ENCODE measurements around the gene NET1. TPM values are rescaled to one million over a fixed set of nuclear protein-coding genes. Genes with fewer than 3 reads are reported as not detected.
A peak's percentile ranks its signal among the peaks of the same experiment; 100 is the strongest.

The NET1 gene
- total RNA-seq, 4 donors from 2014 or later = 272 to 430 (median 363) TPM

GRCh38 chr10:5396556-5397300, 15.6 kb upstream of the NET1 start:
- Histone ChIP-seq H3K4me1 (no peaks in the 10 kb centered on the region), H3K27me3 (no peaks in the 10 kb centered on the region), H3K9me3 (peaks cover 0 to 4% (median 1%) of the 10 kb centered on the region in 4 donors), H3K27ac (replicated peaks in 1 of 4) (no peak overlapping the region), H3K4me3 (no peak overlapping the region), H3K36me3 (peaks cover 0 to 6% (median 0%) of the 10 kb centered on the region in 4 donors)
- 80% methylated on average over 12 of the region's 12 CpGs for WGBS
- no peak for TF ChIP-seq POLR2AphosphoS5 (IDR thresholded peaks at IDR 0.05)
- intact Hi-C loops (cut with DNase I) = no loop called here
- no peak for DNase-seq (ENCODE audit: extremely low spot score)

- no peak for DNase-seq (ENCODE audit: extremely low spot score)
- H3K4me3 ChIP-seq = no peak overlapping the region
- H3K27ac ChIP-seq (replicated peaks in 1 of 4) = no peak overlapping the region
- intact Hi-C loops (cut with DNase I) = no loop called here
- no peaks in the 10 kb centered on the region for H3K4me1 ChIP-seq
- 69% methylated on average over 6 of the region's 6 CpGs for WGBS
- H3K9me3 ChIP-seq = no peaks in the 10 kb centered on the region
- no peak for TF ChIP-seq CTCF (IDR thresholded peaks at IDR 0.05)
- no peak for TF ChIP-seq POLR2A (IDR thresholded peaks at IDR 0.05; ENCODE audit: low read depth)
- no peak for TF ChIP-seq POLR2AphosphoS5 (IDR thresholded peaks at IDR 0.05)
- TF ChIP-seq EP300 (IDR thresholded peaks at IDR 0.05) = no peak
- H3K27me3 ChIP-seq = no peaks in the 10 kb centered on the region
- no peaks in the 10 kb centered on the region for H3K36me3 ChIP-seq
These were observed 13.0 kb upstream of the NET1 start for GRCh38 chr10:5399332-5399731.

GRCh38 chr10:5400468-5401240, 11.7 kb upstream of the NET1 start:
- WGBS = 82% methylated on average over 9 of the region's 9 CpGs
- Histone ChIP-seq H3K4me3 (no peak overlapping the region), H3K36me3 (no peaks in the 10 kb centered on the region), H3K4me1 (no peaks in the 10 kb centered on the region), H3K27ac (replicated peaks in 1 of 4) (peak overlapping the region in 1 of 4 donors; percentile 20), H3K27me3 (no peaks in the 10 kb centered on the region), H3K9me3 (no peaks in the 10 kb centered on the region)
- TF ChIP-seq POLR2A (IDR thresholded peaks at IDR 0.05; ENCODE audit: low read depth) (no peak), EP300 (IDR thresholded peaks at IDR 0.05) (no peak), CTCF (IDR thresholded peaks at IDR 0.05) (no peak), POLR2AphosphoS5 (IDR thresholded peaks at IDR 0.05) (no peak)
- intact Hi-C loops (cut with DNase I) = no loop called here
- DNase-seq (ENCODE audit: extremely low spot score) = no peak

DNA sequence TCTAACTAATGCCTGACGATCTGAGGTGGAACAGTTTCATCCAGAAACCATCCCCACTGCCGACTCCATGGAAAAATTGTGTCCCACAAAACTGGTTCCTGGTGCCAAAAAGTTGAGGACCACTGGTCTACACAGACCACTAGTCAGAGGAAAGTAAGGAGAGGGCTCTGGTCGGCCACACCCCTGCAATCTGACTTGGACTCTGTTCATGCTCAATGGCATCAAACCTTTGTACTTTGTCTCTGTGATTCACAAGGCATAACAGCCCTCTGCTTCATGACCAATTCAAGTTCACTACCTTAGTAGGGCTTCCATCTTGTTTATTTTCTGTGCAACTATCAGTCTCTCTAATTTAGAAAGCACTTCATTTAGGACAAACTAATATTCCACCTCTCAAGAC, 9.6 kb upstream of the NET1 start:
- WGBS = 88% methylated on average over 3 of the region's 3 CpGs
- intact Hi-C loops (cut with DNase I) = no loop called here
- H3K36me3 ChIP-seq = no peaks in the 10 kb centered on the region
- H3K4me1 ChIP-seq = no peaks in the 10 kb centered on the region
- H3K4me3 ChIP-seq = no peak overlapping the region
- no peak for DNase-seq (ENCODE audit: extremely low spot score)
- no peaks in the 10 kb centered on the region for H3K9me3 ChIP-seq
- H3K27me3 ChIP-seq = no peaks in the 10 kb centered on the region
- TF ChIP-seq POLR2A (IDR thresholded peaks at IDR 0.05; ENCODE audit: low read depth) = no peak
- no peak for TF ChIP-seq POLR2AphosphoS5 (IDR thresholded peaks at IDR 0.05)
- TF ChIP-seq CTCF (IDR thresholded peaks at IDR 0.05) = no peak
- no peak for TF ChIP-seq EP300 (IDR thresholded peaks at IDR 0.05)
- H3K27ac ChIP-seq (replicated peaks in 1 of 4) = no peak overlapping the region

DNA sequence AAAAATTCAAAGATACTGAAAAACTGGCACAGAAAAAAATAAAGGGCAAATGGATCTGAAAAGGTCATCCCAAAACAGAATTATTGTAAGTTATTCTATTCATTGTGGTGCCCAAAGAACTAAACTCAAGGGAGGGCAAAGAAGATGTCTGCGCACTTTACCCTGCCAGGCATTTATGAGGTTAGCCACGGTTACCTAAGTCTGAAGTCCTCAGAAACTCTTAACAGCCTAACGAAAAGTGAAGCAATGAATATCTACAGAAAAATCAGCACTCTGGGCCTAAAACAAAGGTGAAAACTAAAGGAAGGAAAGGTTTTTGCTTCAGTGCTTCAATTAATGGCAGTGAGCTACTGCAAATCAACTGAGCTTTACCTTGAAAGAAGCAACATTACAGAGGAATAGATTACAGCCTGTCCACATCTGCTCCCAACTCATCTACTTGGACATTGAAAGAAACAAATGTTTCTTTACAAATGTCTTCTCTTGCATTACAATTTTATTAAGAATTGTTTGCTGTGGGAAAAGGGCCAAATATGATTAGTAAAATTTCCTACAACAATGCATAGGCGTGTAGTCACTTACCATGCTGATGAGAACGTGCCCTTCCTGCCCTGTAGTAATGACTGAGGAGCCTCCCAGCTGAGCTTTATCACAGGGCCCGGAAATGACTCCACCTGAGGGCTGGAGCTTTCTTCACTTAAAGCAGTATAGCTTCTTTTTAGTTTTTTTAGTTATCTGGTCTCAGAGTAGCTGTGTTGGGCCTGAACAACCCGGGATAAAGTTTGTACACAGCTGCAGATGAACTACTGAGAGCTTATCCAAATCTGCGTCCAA, 7.9 kb upstream of the NET1 start, which contains the start of gene TUBAL3:
TUBAL3 (minus strand) TSS at position 621 of the 834 bp plus-strand sequence; CDS start at position 585, 36 bp downstream.
- 70% methylated on average over 8 of the region's 8 CpGs for WGBS
- no peaks in the 10 kb centered on the region for H3K4me1 ChIP-seq
- no peak within 1 kb of the TSS for H3K27ac ChIP-seq (replicated peaks in 1 of 4)
- no peak within 1 kb of the TSS for H3K4me3 ChIP-seq
- H3K27me3 ChIP-seq = no peaks in the 10 kb centered on the region
- peak in 1 of 2 donors; percentile 22 for TF ChIP-seq POLR2AphosphoS5 (IDR thresholded peaks at IDR 0.05)
- TF ChIP-seq POLR2A (IDR thresholded peaks at IDR 0.05; ENCODE audit: low read depth) = no peak
- no peak for TF ChIP-seq CTCF (IDR thresholded peaks at IDR 0.05)
- no peak for TF ChIP-seq EP300 (IDR thresholded peaks at IDR 0.05)
- H3K36me3 ChIP-seq = no peaks in the 10 kb centered on the region
- DNase-seq (ENCODE audit: extremely low spot score) = no peak
- intact Hi-C loops (cut with DNase I) = no loop called here
- H3K9me3 ChIP-seq = no peaks in the 10 kb centered on the region

All from esophagus muscularis mucosa (tissue), 4 donors.